Measurements from ENCODE around the gene IQCK.

GRCh38 chr16:19881028-19881427 is 163.0 kb downstream of the IQCK start:
- no peak for TF ChIP-seq FOXK2 (IDR thresholded peaks at IDR 0.05)
- no peak for TF ChIP-seq CTBP1 (IDR thresholded peaks at IDR 0.05; ENCODE audit: borderline replicate concordance)
- no peak for TF ChIP-seq ELF4 (IDR thresholded peaks at IDR 0.05)
- TF ChIP-seq SP1 (IDR thresholded peaks at IDR 0.05): no peak
